ENCODE measurements around the gene ZNF512B.

ZNF512B gene

DNA sequence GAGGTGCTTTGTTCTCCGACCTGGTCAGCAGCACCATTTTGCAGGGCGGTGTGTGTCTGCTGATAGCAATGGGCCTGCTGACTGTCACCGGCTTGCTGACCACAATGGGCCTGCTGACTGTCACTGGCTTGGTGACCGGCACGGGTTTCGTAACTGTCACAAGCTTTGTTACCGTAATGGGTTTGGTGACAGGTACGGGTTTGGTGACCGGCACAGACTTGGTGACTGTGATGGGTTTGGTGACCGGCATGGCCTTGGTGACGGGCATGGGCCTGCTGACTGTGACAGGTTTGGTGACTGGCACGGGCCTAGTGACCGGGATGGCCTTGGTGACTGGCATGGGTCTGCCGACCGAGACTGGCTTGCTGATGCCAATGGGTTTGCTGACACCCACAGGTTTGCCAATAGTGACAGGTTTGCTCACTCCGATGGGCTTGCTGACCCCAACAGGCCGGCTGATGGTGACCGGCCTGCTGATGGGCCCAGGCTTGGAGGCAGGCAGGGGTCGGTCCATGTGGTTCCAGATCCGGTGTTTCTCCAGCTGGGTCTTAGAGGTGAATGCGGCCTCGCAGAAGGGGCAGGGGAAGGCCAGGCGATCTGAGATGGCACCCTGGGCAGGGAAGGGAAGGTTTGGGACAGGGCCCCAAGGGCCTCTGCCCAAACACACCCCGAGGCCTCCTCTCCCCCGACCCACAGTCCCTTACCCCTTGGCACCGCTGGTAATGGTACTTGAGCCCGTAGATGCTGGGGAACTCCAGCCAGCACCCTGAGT is 3.4 kb downstream of the ZNF512B start:
- no peak for DNase-seq
- in situ Hi-C loops (cut with HindIII; ENCODE audit: low pct_ligation_motif_present, low sequenced_read_pairs), result no loop called here
- Histone ChIP-seq H3K27ac (no peak overlapping the region), H3K4me3 (ENCODE audit: low read depth, low read length) (no peak overlapping the region), H3K36me3 (replicated peaks) (peaks cover 55% of the 10 kb centered on the region), H3K27me3 (replicated peaks) (no peaks in the 10 kb centered on the region)
- TF ChIP-seq, protein P1, sequence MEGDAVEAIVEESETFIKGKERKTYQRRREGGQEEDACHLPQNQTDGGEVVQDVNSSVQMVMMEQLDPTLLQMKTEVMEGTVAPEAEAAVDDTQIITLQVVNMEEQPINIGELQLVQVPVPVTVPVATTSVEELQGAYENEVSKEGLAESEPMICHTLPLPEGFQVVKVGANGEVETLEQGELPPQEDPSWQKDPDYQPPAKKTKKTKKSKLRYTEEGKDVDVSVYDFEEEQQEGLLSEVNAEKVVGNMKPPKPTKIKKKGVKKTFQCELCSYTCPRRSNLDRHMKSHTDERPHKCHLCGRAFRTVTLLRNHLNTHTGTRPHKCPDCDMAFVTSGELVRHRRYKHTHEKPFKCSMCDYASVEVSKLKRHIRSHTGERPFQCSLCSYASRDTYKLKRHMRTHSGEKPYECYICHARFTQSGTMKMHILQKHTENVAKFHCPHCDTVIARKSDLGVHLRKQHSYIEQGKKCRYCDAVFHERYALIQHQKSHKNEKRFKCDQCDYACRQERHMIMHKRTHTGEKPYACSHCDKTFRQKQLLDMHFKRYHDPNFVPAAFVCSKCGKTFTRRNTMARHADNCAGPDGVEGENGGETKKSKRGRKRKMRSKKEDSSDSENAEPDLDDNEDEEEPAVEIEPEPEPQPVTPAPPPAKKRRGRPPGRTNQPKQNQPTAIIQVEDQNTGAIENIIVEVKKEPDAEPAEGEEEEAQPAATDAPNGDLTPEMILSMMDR (IDR thresholded peaks at IDR 0.05; ENCODE audit: low read depth, low read length, missing control alignments), result no peak

DNA sequence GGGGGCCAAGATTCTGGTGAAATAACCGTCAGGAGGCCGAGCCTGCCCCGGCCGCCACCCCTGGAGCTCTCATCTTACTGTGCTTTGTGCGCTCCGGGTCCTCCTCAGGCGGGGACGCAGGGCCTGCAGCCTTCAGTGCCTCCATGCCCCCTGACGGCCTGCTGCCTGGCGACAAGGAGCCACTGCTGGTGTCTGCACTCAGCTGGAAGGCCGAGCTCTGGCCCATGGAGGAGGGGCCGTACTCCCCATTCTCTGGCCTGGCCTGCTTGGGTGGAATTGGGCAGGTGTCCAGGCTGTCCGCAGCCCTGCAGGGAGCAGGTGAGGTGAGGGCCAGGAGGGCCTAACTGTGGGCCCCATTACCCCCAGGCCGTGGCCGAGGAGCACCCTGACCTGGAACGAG is 5.3 kb downstream of the ZNF512B start:
- H3K27ac ChIP-seq, result no peak overlapping the region
- DNase-seq, result no peak
- in situ Hi-C loops (cut with HindIII; ENCODE audit: low pct_ligation_motif_present, low sequenced_read_pairs), result no loop called here
- H3K4me3 ChIP-seq (ENCODE audit: low read depth, low read length), result no peak overlapping the region
- peaks cover 63% of the 10 kb centered on the region for H3K36me3 ChIP-seq (replicated peaks)
- no peaks in the 10 kb centered on the region for H3K27me3 ChIP-seq (replicated peaks)
- TF ChIP-seq, protein P1 (IDR thresholded peaks at IDR 0.05; ENCODE audit: low read depth, low read length, missing control alignments), result no peak

DNA sequence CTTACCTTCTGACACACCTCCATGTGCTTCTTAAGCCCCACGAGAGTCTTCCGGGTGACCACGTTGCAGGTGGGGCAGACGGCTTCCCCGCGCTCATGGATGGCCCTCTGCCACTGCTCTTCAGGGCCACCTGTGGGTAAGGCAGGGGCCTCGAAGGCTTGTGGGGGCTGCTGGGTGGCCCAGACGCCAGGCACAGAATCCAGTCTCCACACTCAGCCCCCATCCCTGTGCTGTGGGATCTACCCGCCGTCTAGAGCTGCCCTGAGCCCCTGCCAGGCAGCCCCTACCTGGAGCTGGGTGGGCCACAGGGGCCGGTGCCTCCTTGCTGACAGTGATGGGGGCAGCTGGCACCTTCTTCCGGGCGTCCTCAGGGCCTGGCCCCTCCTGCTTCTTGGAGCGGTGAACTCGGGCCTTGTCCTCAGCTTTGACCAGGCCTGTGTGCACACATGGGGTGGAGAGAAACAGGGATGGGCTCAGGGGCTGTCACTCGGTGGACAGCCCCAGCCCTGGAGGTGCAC is 5.9 kb downstream of the ZNF512B start:
- in situ Hi-C loops (cut with HindIII; ENCODE audit: low pct_ligation_motif_present, low sequenced_read_pairs), result no loop called here
- H3K27me3 ChIP-seq (replicated peaks), result no peaks in the 10 kb centered on the region

DNA sequence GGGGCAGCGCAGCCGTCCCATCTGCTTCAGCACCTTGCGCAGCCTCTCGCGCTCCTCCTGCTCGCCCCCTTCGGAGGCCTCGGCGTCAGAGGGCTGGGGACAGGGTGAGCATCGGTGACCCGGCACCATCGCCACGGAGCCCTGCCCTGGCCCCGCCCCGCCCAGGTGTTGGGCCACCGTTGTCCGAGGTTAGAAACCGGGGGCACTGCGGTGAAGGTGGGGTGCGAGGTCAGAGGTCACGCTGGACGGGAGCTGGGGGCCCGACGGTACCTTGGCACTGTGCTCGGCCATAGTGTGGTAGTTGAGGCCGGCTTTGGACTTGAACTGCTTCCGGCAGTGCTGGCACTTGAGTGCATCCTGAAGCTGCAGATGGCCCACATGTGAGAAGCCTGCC is 6.4 kb downstream of the ZNF512B start:
- H3K36me3 ChIP-seq (replicated peaks), result peaks cover 67% of the 10 kb centered on the region
- in situ Hi-C loops (cut with HindIII; ENCODE audit: low pct_ligation_motif_present, low sequenced_read_pairs), result no loop called here
- H3K4me3 ChIP-seq (ENCODE audit: low read depth, low read length), result no peak overlapping the region
- TF ChIP-seq, protein P1 (IDR thresholded peaks at IDR 0.05; ENCODE audit: low read depth, low read length, missing control alignments), result no peak
- no peak for DNase-seq
- H3K27ac ChIP-seq, result no peak overlapping the region
- no peaks in the 10 kb centered on the region for H3K27me3 ChIP-seq (replicated peaks)

More for the DNA sequence above, 5.9 kb downstream of the ZNF512B start:
- TF ChIP-seq, protein P1 (IDR thresholded peaks at IDR 0.05; ENCODE audit: low read depth, low read length, missing control alignments), result no peak
- Histone ChIP-seq H3K27ac (no peak overlapping the region), H3K4me3 (ENCODE audit: low read depth, low read length) (no peak overlapping the region), H3K36me3 (replicated peaks) (peaks cover 67% of the 10 kb centered on the region)
- no peak for DNase-seq

DNA sequence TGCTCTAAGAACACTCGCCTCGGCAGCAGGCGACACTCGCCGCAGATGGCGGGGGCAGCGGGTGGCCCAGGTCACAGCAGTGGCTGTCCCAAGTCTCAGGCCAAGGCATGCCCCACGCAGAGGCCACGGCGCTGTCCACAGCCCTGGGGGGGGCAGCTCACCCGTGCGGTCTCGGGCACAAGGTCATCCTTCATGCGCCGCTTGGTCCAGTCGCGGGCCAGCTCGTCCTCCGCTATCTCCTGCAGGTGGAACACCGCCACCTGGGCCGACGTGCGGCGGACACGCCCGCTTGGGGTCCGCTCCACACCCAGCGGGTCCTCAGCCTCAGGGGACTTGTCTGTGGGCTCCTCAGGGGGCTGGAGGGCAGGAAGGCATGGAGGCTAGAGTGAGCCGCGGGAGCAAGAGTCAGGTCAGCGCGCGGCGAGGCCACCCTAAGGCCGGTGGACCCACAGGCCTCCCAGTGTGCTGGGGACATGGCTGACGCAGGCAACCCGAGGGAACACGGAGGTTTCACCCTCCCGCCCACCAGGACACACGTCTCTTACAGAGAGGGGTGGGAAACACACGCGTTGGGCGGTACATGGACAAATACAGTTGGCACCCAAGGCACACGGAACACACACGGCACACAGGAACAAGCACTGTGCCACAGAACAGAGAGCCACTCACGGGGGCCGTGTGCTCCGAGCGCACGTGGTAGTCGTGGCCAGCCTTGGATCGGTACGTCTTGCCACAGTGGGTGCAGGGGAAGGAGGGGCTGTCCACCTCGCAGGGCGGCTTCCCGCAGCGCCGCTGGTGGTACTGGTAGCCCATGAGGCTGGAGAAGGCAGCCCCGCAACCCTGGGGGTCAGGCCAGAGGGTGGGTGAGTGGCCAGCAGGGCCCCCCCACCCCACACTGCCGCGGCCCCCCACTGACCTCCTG is 7.0 kb downstream of the ZNF512B start:
- Histone ChIP-seq H3K4me3 (ENCODE audit: low read depth, low read length) (no peak overlapping the region), H3K36me3 (replicated peaks) (peaks cover 62% of the 10 kb centered on the region), H3K27me3 (replicated peaks) (no peaks in the 10 kb centered on the region), H3K27ac (no peak overlapping the region)
- TF ChIP-seq, protein P1 (IDR thresholded peaks at IDR 0.05; ENCODE audit: low read depth, low read length, missing control alignments), result no peak
- no peak for DNase-seq
- in situ Hi-C loops (cut with HindIII; ENCODE audit: low pct_ligation_motif_present, low sequenced_read_pairs), result no loop called here
